Neuronal stem cell (in vitro differentiated cells): ENCODE results near the gene MYOG.

Experiments
- DNase-seq: peaks from one replicate; pipeline ENCODE4 v3.0.0-alpha.2; 2013; ENCODE audit warnings: low spot score
- H2AFZ ChIP-seq: one replicate; pipeline ENCODE4 v1.6.1; 2013; ENCODE audit warnings: mild to moderate bottlenecking, low read length, inconsistent platforms
- H2AK5ac ChIP-seq: 2 replicates; pipeline ENCODE4 v1.6.1; 2013; ENCODE audit warnings: low read depth, mild to moderate bottlenecking, inconsistent platforms, low read length, moderate library complexity, mixed read lengths
- H2BK120ac ChIP-seq: 2 replicates; pipeline ENCODE4 v1.6.1; 2013; ENCODE audit warnings: low read depth, mild to moderate bottlenecking, inconsistent platforms, low read length, moderate library complexity, mixed read lengths
- H2BK12ac ChIP-seq: one replicate; pipeline ENCODE4 v1.6.1; 2013; ENCODE audit warnings: low read length, inconsistent platforms
- H2BK15ac ChIP-seq: 2 replicates; pipeline ENCODE4 v1.6.1; 2013; ENCODE audit warnings: mild to moderate bottlenecking, low read length, inconsistent platforms, mixed read lengths
- H2BK5ac ChIP-seq: one replicate; pipeline ENCODE4 v1.6.1; 2013; ENCODE audit warnings: inconsistent platforms, mild to moderate bottlenecking, low read length, moderate library complexity
- H3K14ac ChIP-seq: one replicate; pipeline ENCODE4 v1.6.1; 2013; ENCODE audit warnings: low read length, inconsistent platforms
- H3K18ac ChIP-seq: 2 replicates; pipeline ENCODE4 v1.6.1; 2013; ENCODE audit warnings: low read length, inconsistent platforms
- H3K23ac ChIP-seq: 2 replicates; pipeline ENCODE4 v1.6.1; 2013; ENCODE audit warnings: low read depth, mild to moderate bottlenecking, mixed read lengths, low read length, inconsistent platforms; ENCODE audit not compliant: poor library complexity
- H3K27ac ChIP-seq: replicated peaks from 3 replicates; pipeline ENCODE4 v1.5.1; 2013; ENCODE audit warnings: low read length, inconsistent platforms
- H3K27me3 ChIP-seq, 3 experiments: 2 replicates each; pipeline ENCODE4 v1.6.1; 2013; ENCODE audit warnings: low read length in 3 of 3, mild to moderate bottlenecking in 2 of 3, inconsistent platforms in 1 of 3, low read depth in 1 of 3, mixed read lengths in 1 of 3, moderate library complexity in 1 of 3; ENCODE audit not compliant: control insufficient read depth in 3 of 3, insufficient read depth in 3 of 3
- H3K36me3 ChIP-seq, 2 donors: replicated peaks in 1 of 2; 2 replicates each; pipeline ENCODE4 v1.6.1; 2013; ENCODE audit warnings: low read length in 2 of 2; ENCODE audit not compliant: control insufficient read depth in 2 of 2, insufficient read depth in 2 of 2
- H3K4ac ChIP-seq: 2 replicates; pipeline ENCODE4 v1.6.1; 2013; ENCODE audit warnings: inconsistent platforms, mild to moderate bottlenecking, low read length, moderate library complexity
- H3K4me1 ChIP-seq, 2 donors: 1 replicate in 1 of 2; 2 replicates in 1 of 2; pipeline ENCODE4 v1.6.1; 2013; ENCODE audit warnings: low read length in 2 of 2, low read depth in 1 of 2; ENCODE audit not compliant: control insufficient read depth in 2 of 2, insufficient read depth in 1 of 2
- H3K4me2 ChIP-seq: one replicate; pipeline ENCODE4 v1.6.1; 2013; ENCODE audit warnings: mild to moderate bottlenecking, low read length, inconsistent platforms; ENCODE audit not compliant: insufficient read depth, poor library complexity, severe bottlenecking
- H3K4me3 ChIP-seq, 2 donors: 2 replicates each; pipeline ENCODE4 v1.5.1; 2013; ENCODE audit warnings: low read length in 2 of 2, mild to moderate bottlenecking in 2 of 2, inconsistent platforms in 1 of 2, moderate library complexity in 1 of 2
- H3K79me1 ChIP-seq: one replicate; pipeline ENCODE4 v1.6.1; 2013; ENCODE audit warnings: low read depth, mild to moderate bottlenecking, inconsistent platforms, low read length, moderate library complexity
- H3K9ac ChIP-seq: one replicate; pipeline ENCODE4 v1.6.1; 2013; ENCODE audit warnings: mild to moderate bottlenecking, low read depth, low read length, inconsistent platforms; ENCODE audit not compliant: poor library complexity
- H3K9me3 ChIP-seq, 2 donors: replicated peaks in 1 of 2; 2 replicates each; pipeline versions ENCODE3 to v1.6.1; 2013; ENCODE audit warnings: low read length in 2 of 2, mild to moderate bottlenecking in 2 of 2, inconsistent platforms in 1 of 2, low read depth in 1 of 2, mixed read lengths in 1 of 2, moderate library complexity in 1 of 2; ENCODE audit not compliant: control insufficient read depth in 2 of 2, insufficient read depth in 1 of 2
- H4K8ac ChIP-seq: one replicate; pipeline ENCODE4 v1.6.1; 2013; ENCODE audit warnings: low read depth, mild to moderate bottlenecking, inconsistent platforms, low read length, moderate library complexity
- H4K91ac ChIP-seq: one replicate; pipeline ENCODE4 v1.6.1; 2013; ENCODE audit warnings: low read length, low read depth, mild to moderate bottlenecking, inconsistent platforms; ENCODE audit not compliant: poor library complexity
- WGBS, 2 donors: extraction: QIAGEN DNeasy Blood & Tissue Kit; methylation state at CpG; one replicate each; pipeline ENCODE4 v1.1.7; 2013; ENCODE audit warnings: missing lambda C conversion rate in 2 of 2, mixed read lengths in 1 of 2; ENCODE audit not compliant: insufficient read length in 2 of 2, insufficient replicate concordance in 1 of 2; ENCODE audit errors: extremely low coverage in 2 of 2; 5-methylcytosine and 5-hydroxymethylcytosine counted together

MYOG gene

DNA sequence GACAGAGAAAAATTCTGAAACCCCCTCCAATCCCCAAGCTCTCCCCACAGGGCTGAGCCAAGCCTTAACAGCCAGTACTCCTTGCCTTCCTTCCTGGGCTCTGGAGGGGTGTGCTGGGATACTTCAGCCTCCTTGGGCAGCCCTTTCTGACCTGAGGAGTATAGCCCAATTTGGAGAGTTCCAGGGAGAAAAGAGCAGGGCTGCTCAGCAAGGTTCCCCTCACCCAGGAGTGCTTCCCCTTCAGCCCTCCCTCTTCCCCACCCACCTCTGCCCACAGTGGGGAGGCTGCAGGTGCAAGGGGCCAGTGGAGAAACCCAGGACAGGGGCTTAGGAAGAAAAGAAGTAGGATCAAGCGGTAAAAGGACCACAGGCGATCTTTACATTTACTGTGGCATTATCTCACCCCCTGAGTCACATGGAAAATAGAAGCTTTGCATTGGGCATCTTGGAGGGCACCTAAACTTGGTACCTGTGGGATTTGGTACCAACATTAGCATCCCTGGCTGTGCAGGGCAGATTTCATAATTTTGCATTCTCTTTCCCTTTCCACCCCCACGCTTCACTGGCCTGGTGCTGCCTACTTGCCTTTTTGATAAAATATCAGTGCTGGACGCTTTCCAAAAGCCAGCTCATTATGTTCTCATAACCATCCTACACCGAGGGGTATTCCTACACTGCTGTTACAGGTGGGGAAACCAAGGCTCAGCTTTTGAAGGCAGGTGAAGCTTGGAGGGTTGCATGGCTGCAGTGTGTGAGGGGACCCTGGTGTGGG lies 38.9 kb upstream of the MYOG start:
- H2AK5ac ChIP-seq = no peak overlapping the region
- H3K4me2 ChIP-seq = no peak overlapping the region
- H3K23ac ChIP-seq = no peak overlapping the region
- DNase-seq = no peak
- H3K4me3 ChIP-seq = no peak overlapping the region
- no peak overlapping the region for H3K9ac ChIP-seq
- H3K9me3 ChIP-seq = no peaks in the 10 kb centered on the region
- no peak overlapping the region for H4K91ac ChIP-seq
- no peak overlapping the region for H3K14ac ChIP-seq
- H2BK15ac ChIP-seq = no peak overlapping the region
- no peak overlapping the region for H2BK5ac ChIP-seq
- H3K27ac ChIP-seq = no peak overlapping the region
- H2BK120ac ChIP-seq = no peak overlapping the region
- H3K18ac ChIP-seq = no peak overlapping the region
- H3K4me1 ChIP-seq = peaks cover 9 to 22% of the 10 kb centered on the region in 2 donors
- no peaks in the 10 kb centered on the region for H3K79me1 ChIP-seq
- H3K27me3 ChIP-seq = peaks cover 0 to 63% (median 15%) of the 10 kb centered on the region in 3 experiments
- H4K8ac ChIP-seq = no peak overlapping the region
- WGBS, 2 donors = no CpG with 5 or more reads among the region's 5 CpGs
- H2AFZ ChIP-seq = no peak overlapping the region
- no peaks in the 10 kb centered on the region for H3K36me3 ChIP-seq
- H3K4ac ChIP-seq = no peak overlapping the region
- H2BK12ac ChIP-seq = no peak overlapping the region

DNA sequence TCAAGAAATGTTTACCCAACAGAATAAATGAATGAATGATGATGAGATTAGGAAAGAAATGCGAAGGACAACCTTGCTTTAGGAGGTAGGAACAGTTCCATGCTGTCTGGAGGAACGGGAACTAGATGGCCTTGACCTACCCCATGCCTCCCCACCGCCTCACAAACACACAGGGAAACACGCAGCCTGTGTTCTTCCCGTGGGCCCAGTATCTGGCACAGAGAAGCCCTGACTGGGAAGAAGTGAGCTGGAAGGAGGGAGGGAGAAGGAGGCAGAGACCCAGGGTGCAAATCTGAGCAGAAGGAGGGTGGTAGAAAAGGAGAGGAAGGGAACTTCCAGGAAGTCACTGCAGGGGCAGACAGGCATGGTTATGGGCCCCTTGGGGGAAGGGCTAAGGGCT lies 38.2 kb upstream of the MYOG start:
- peaks cover 0 to 57% (median 13%) of the 10 kb centered on the region in 3 experiments for H3K27me3 ChIP-seq
- DNase-seq = no peak

DNA sequence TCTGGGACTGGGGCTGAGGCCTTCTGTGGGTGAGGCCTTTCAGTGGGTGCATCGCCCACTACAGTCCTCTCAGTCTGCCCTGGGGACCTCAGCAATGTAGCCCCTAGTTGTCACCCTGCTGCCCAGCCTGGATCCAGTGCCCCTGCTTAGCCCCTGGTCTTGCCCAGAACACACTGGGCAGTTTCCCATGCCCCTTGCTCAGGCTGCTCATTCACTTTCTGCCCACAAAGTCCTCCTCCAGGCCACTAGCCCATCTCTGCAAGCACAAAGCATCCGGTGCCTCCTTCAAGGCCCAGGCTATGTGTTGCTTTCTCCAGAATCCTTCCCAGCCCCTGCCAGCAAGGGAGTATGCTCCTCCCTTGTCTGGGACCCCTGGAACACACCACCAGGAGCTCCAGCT lies 36.3 kb upstream of the MYOG start:
- Histone ChIP-seq H2BK5ac (no peak overlapping the region), H3K4me3 (no peak overlapping the region), H2AFZ (no peak overlapping the region), H3K79me1 (no peaks in the 10 kb centered on the region), H3K36me3 (no peaks in the 10 kb centered on the region), H2BK120ac (no peak overlapping the region), H2AK5ac (peak overlapping the region; percentile 65), H3K27me3 (peaks cover 0 to 51% (median 6%) of the 10 kb centered on the region in 3 experiments), H4K91ac (peak overlapping the region; percentile 17), H3K18ac (peak overlapping the region; percentile 29), H2BK12ac (no peak overlapping the region), H3K4ac (no peak overlapping the region), H4K8ac (no peak overlapping the region), H3K23ac (peak overlapping the region; percentile 40), H3K9me3 (no peaks in the 10 kb centered on the region), H2BK15ac (peak overlapping the region; percentile 42), H3K27ac (no peak overlapping the region), H3K4me2 (no peak overlapping the region), H3K9ac (no peak overlapping the region), H3K4me1 (peaks cover under 1 to 14% of the 10 kb centered on the region in 2 donors), H3K14ac (no peak overlapping the region)
- no CpG with 5 or more reads among the region's 2 CpGs for WGBS, 2 donors
- DNase-seq = no peak

More for the DNA sequence above, 38.2 kb upstream of the MYOG start:
- H3K23ac ChIP-seq = peak overlapping the region; percentile 27
- peak overlapping the region; percentile 47 for H3K9ac ChIP-seq
- H3K4me1 ChIP-seq = peaks cover 9 to 22% of the 10 kb centered on the region in 2 donors
- H3K36me3 ChIP-seq = no peaks in the 10 kb centered on the region
- no peaks in the 10 kb centered on the region for H3K9me3 ChIP-seq
- no peak overlapping the region for H2AK5ac ChIP-seq
- H3K79me1 ChIP-seq = no peaks in the 10 kb centered on the region
- H4K8ac ChIP-seq = no peak overlapping the region
- H2BK15ac ChIP-seq = no peak overlapping the region
- no peak overlapping the region for H2BK120ac ChIP-seq
- no peak overlapping the region for H2BK5ac ChIP-seq
- peak overlapping the region; percentile 5 for H3K18ac ChIP-seq
- WGBS, 2 donors = no CpG with 5 or more reads among the region's 5 CpGs
- no peak overlapping the region for H3K27ac ChIP-seq
- no peak overlapping the region for H4K91ac ChIP-seq
- no peak overlapping the region for H3K4me2 ChIP-seq
- H2BK12ac ChIP-seq = no peak overlapping the region
- H3K4ac ChIP-seq = no peak overlapping the region
- no peak overlapping the region for H3K4me3 ChIP-seq
- no peak overlapping the region for H2AFZ ChIP-seq
- no peak overlapping the region for H3K14ac ChIP-seq

DNA sequence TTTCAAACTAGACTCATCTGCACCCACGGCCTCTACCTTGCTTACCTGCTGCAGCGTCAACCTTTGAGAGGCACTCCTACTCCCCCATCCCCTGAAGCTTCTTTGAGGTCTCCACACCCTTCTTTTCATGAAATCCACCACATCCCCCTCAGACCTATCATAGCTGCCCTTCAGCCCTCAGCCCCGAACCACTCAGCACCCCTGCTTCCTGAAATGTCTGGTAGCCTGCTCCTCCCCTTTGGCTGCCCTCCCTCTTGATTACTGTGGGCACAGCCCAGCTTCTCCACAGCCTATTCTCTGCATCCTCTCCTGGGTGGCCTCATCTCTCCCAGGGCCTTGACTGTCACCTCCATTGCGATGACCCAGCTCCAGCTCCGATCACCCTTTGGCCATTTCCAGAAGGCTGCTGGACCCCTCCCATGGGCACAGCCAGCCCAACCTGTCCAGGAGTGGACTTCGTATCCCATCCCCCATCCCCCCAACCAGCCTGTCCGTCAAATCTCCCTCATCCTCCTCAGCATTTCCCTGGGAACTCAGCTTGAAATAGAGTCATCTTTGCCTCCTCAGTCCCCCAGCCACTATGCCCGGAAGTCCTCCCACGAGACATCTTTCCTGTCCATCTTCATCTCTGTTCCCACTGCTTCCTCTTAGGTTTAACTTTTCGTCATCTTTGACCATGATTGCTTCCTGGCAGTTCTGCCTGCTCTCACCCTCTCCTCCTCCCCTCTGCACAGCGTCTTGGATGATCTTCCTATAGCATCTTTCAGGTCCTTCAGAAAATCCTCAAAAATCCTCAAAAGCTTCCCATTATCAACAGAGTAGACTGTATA lies 35.6 kb upstream of the MYOG start:
- peak overlapping the region; percentile 6 for H3K14ac ChIP-seq
- DNase-seq = no peak
- no peak overlapping the region for H3K4me2 ChIP-seq
- H3K23ac ChIP-seq = no peak overlapping the region
- H2BK12ac ChIP-seq = no peak overlapping the region
- no peak overlapping the region for H3K4me3 ChIP-seq
- peaks cover 0 to 7% of the 10 kb centered on the region in 2 donors for H3K4me1 ChIP-seq
- H2AFZ ChIP-seq = no peak overlapping the region
- H3K9ac ChIP-seq = no peak overlapping the region
- no peak overlapping the region for H2BK5ac ChIP-seq
- no peaks in the 10 kb centered on the region for H3K36me3 ChIP-seq
- no peak overlapping the region for H4K8ac ChIP-seq
- no peak overlapping the region for H3K27ac ChIP-seq
- peaks cover 0 to 46% (median 5%) of the 10 kb centered on the region in 3 experiments for H3K27me3 ChIP-seq
- no peaks in the 10 kb centered on the region for H3K9me3 ChIP-seq
- WGBS, 2 donors = no CpG with 5 or more reads among the region's 11 CpGs
- no peak overlapping the region for H2BK15ac ChIP-seq
- H4K91ac ChIP-seq = no peak overlapping the region
- H3K79me1 ChIP-seq = no peaks in the 10 kb centered on the region
- H2BK120ac ChIP-seq = no peak overlapping the region
- H3K4ac ChIP-seq = no peak overlapping the region
- peak overlapping the region; percentile 42 for H2AK5ac ChIP-seq
- no peak overlapping the region for H3K18ac ChIP-seq
